Neural cell (in vitro differentiated cells): ENCODE data around the gene LIG1. TPM values are rescaled to one million over a fixed set of nuclear protein-coding genes. Genes with fewer than 3 reads are reported as not detected.

Source experiments
- H2AFZ ChIP-seq: fragments of 200-600, 300-800 bp; sonication (generic), shearing (Covaris generic); 2 replicates; pipeline ENCODE4 v1.6.0; 2014; ENCODE audit warnings: low read depth, mild to moderate bottlenecking, antibody characterized with exemption, low read length, moderate library complexity
- H3F3A ChIP-seq: fragments of 200-600 bp; shearing (Covaris generic); 2 replicates; pipeline ENCODE4 v1.6.1; 2016; ENCODE audit warnings: mild to moderate bottlenecking, moderate library complexity, mixed read lengths, antibody characterized with exemption, low read length; ENCODE audit not compliant: insufficient read depth, poor library complexity, severe bottlenecking
- H3K27ac ChIP-seq: fragments of 200-600, 300-800 bp; sonication (generic), shearing (Covaris generic); 2 replicates; pipeline ENCODE4 v1.5.1; 2014; ENCODE audit warnings: mild to moderate bottlenecking, low read length, moderate library complexity
- H3K27me3 ChIP-seq: fragments of 300-800, 200-600 bp; sonication (generic), shearing (Covaris generic); 2 replicates; pipeline ENCODE4 v1.6.0; 2014; ENCODE audit warnings: mild to moderate bottlenecking, low read depth, low read length, moderate library complexity; ENCODE audit not compliant: insufficient read depth
- H3K36me3 ChIP-seq: fragments of 300-800, 200-600 bp; sonication (generic), shearing (Covaris generic); 2 replicates; pipeline ENCODE4 v1.5.1; 2014; ENCODE audit warnings: mild to moderate bottlenecking, antibody characterized with exemption, low read length, moderate library complexity; ENCODE audit not compliant: insufficient read depth
- H3K4me2 ChIP-seq: fragments of 300-800, 200-600 bp; sonication (generic), shearing (Covaris generic); 2 replicates; pipeline ENCODE4 v1.6.0; 2014; ENCODE audit warnings: mild to moderate bottlenecking, low read length
- H3K4me3 ChIP-seq: fragments of 300-800, 200-600 bp; sonication (generic), shearing (Covaris generic); 2 replicates; pipeline ENCODE4 v1.5.1; 2014; ENCODE audit warnings: mild to moderate bottlenecking, low read length, moderate library complexity
- H3K79me2 ChIP-seq: fragments of 200-600 bp; shearing (Covaris generic); replicated peaks from 2 replicates; pipeline ENCODE4 v1.6.0; 2014; ENCODE audit warnings: mild to moderate bottlenecking, low read length, moderate library complexity; ENCODE audit not compliant: insufficient read depth
- H3K9ac ChIP-seq: fragments of 300-800, 200-600 bp; sonication (generic), shearing (Covaris generic); 2 replicates; pipeline ENCODE4 v1.6.1; 2016; ENCODE audit warnings: mild to moderate bottlenecking, low read length, mixed read lengths
- H3K9me2 ChIP-seq: fragments of 200-600 bp; shearing (Covaris generic); 2 replicates; pipeline ENCODE4 v1.6.1; 2016; ENCODE audit warnings: mild to moderate bottlenecking, low read length, mixed read lengths; ENCODE audit not compliant: insufficient read depth
- H3K9me3 ChIP-seq: fragments of 200-600, 300-800 bp; sonication (generic), shearing (Covaris generic); 2 replicates; pipeline ENCODE4 v1.6.1; 2016; ENCODE audit warnings: mild to moderate bottlenecking, mixed run types, low read length, moderate library complexity, mixed read lengths
- H4K20me1 ChIP-seq: fragments of 200-600 bp; shearing (Covaris generic); 2 replicates; pipeline ENCODE4 v1.6.1; 2016; ENCODE audit warnings: mild to moderate bottlenecking, mixed run types; ENCODE audit not compliant: insufficient read depth
- EP300 ChIP-seq: fragments of 450-650 bp; conservative IDR thresholded peaks from 2 replicates; pipeline ENCODE4 v1.6.1; 2014; ENCODE audit warnings: antibody characterized with exemption, mild to moderate bottlenecking, moderate library complexity; ENCODE audit not compliant: poor library complexity, severe bottlenecking
- EZH2 ChIP-seq: fragments of 200-600, 300-800 bp; shearing (Covaris generic), sonication (generic); IDR thresholded peaks from 2 replicates; pipeline ENCODE4 v1.6.1; 2014; ENCODE audit warnings: antibody characterized with exemption, low read length, borderline replicate concordance, mild to moderate bottlenecking; ENCODE audit not compliant: insufficient read depth, poor library complexity, severe bottlenecking
- MXI1 ChIP-seq: fragments of 450-650 bp; conservative IDR thresholded peaks from 2 replicates; pipeline ENCODE4 v1.6.1; 2014; ENCODE audit warnings: antibody characterized with exemption, mild to moderate bottlenecking; ENCODE audit not compliant: poor library complexity, severe bottlenecking
- POLR2AphosphoS5 ChIP-seq: IDR thresholded peaks from 2 replicates; pipeline ENCODE4 v1.6.1; 2012
- RAD21 ChIP-seq: fragments of 450-650 bp; conservative IDR thresholded peaks from 2 replicates; pipeline ENCODE4 v1.6.1; 2014; ENCODE audit warnings: antibody characterized with exemption, mild to moderate bottlenecking, moderate library complexity
- REST ChIP-seq: IDR thresholded peaks from 2 replicates; pipeline ENCODE4 v1.6.1; 2012; ENCODE audit warnings: borderline replicate concordance
- SMC3 ChIP-seq: fragments of 450-650 bp; conservative IDR thresholded peaks from 2 replicates; pipeline ENCODE4 v1.6.1; 2014; ENCODE audit warnings: antibody characterized with exemption, mild to moderate bottlenecking, moderate library complexity; ENCODE audit not compliant: poor library complexity
- TAF1 ChIP-seq: IDR thresholded peaks from 2 replicates; pipeline ENCODE4 v1.6.1; 2012; ENCODE audit warnings: low read depth
- polyA plus RNA-seq: library from polyadenylated mRNA; depleted of rRNA; stranded (reverse); fragments of >200 nt; gene quantifications from 2 replicates; pipeline ENCODE4 v1.2.3, GENCODE V29; 2014
- TF ChIP-seq, protein P1 (sequence below): fragments of 450-650 bp; IDR thresholded peaks from 2 replicates; pipeline ENCODE4 v1.5.1; 2014; ENCODE audit warnings: antibody characterized with exemption, mild to moderate bottlenecking, moderate library complexity; ENCODE audit not compliant: poor library complexity, severe bottlenecking

The LIG1 gene
- polyA plus RNA-seq, 1 donor from 2014 or later, result 33.9 TPM

DNA sequence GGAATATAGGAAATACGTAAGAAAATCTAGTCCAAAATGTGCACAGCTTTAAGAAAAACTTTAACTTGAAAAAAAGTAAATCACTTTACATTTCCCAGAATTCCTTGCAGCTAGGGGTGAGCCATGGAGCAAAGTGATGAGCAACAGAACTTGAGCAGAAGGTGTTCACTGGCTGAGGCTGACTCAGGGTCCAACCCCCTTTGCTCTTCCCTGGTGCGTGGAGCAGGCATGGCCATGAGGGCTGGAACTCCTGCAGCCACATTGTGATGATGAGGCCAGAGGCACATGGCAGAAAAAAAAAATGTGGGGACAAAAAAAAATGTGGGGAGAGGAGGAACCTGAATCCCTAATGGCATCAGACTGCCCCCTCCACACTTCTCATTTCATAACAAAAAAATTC is 49.6 kb downstream of the LIG1 start:
- H3K27me3 ChIP-seq, result no peaks in the 10 kb centered on the region
- H3K27ac ChIP-seq, result no peak overlapping the region
- no peaks in the 10 kb centered on the region for H3K36me3 ChIP-seq

GRCh38 chr19:48118131-48118517 is 52.0 kb downstream of the LIG1 start:
- no peaks in the 10 kb centered on the region for H3K79me2 ChIP-seq
- TF ChIP-seq POLR2AphosphoS5, result no peak
- TF ChIP-seq EP300, result no peak
- no peak for TF ChIP-seq EZH2
- TF ChIP-seq, protein P1, sequence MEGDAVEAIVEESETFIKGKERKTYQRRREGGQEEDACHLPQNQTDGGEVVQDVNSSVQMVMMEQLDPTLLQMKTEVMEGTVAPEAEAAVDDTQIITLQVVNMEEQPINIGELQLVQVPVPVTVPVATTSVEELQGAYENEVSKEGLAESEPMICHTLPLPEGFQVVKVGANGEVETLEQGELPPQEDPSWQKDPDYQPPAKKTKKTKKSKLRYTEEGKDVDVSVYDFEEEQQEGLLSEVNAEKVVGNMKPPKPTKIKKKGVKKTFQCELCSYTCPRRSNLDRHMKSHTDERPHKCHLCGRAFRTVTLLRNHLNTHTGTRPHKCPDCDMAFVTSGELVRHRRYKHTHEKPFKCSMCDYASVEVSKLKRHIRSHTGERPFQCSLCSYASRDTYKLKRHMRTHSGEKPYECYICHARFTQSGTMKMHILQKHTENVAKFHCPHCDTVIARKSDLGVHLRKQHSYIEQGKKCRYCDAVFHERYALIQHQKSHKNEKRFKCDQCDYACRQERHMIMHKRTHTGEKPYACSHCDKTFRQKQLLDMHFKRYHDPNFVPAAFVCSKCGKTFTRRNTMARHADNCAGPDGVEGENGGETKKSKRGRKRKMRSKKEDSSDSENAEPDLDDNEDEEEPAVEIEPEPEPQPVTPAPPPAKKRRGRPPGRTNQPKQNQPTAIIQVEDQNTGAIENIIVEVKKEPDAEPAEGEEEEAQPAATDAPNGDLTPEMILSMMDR, result no peak
- TF ChIP-seq REST, result no peak
- TF ChIP-seq TAF1, result no peak
- TF ChIP-seq MXI1, result no peak
- TF ChIP-seq RAD21, result no peak
- TF ChIP-seq SMC3, result no peak
- no peaks in the 10 kb centered on the region for H4K20me1 ChIP-seq
- H3K9ac ChIP-seq, result no peak overlapping the region
- no peaks in the 10 kb centered on the region for H3K27me3 ChIP-seq
- H3K36me3 ChIP-seq, result no peaks in the 10 kb centered on the region
- no peaks in the 10 kb centered on the region for H3K9me3 ChIP-seq
- no peaks in the 10 kb centered on the region for H3K9me2 ChIP-seq
- H3K27ac ChIP-seq, result no peak overlapping the region
- H3K4me2 ChIP-seq, result no peak overlapping the region
- H3F3A ChIP-seq, result no peaks in the 10 kb centered on the region
- H2AFZ ChIP-seq, result no peak overlapping the region
- no peak overlapping the region for H3K4me3 ChIP-seq

More for the DNA sequence above, 49.6 kb downstream of the LIG1 start:
- no peaks in the 10 kb centered on the region for H3K9me2 ChIP-seq
- H3K9me3 ChIP-seq, result no peaks in the 10 kb centered on the region
- H3K79me2 ChIP-seq, result no peaks in the 10 kb centered on the region
- H3K4me3 ChIP-seq, result no peak overlapping the region
- no peak overlapping the region for H2AFZ ChIP-seq
- no peak overlapping the region for H3K9ac ChIP-seq
- no peak overlapping the region for H3K4me2 ChIP-seq
- no peaks in the 10 kb centered on the region for H4K20me1 ChIP-seq
- TF ChIP-seq REST, result no peak
- no peak for TF ChIP-seq POLR2AphosphoS5
- TF ChIP-seq, protein P1, result no peak
- no peak for TF ChIP-seq EZH2
- no peak for TF ChIP-seq MXI1
- no peak for TF ChIP-seq SMC3
- TF ChIP-seq EP300, result no peak
- no peak for TF ChIP-seq RAD21
- TF ChIP-seq TAF1, result no peak
- no peaks in the 10 kb centered on the region for H3F3A ChIP-seq
